Mesenchymal stem cell (in vitro differentiated cells and primary cell): ENCODE results near the gene KLK14. TPM values are rescaled to one million over a fixed set of nuclear protein-coding genes. Genes with fewer than 3 reads are reported as not detected.

Source experiments
- DNase-seq: peaks from one replicate; pipeline ENCODE4 v3.0.0-alpha.2; 2013
- H2AFZ ChIP-seq: one replicate; pipeline ENCODE4 v1.6.1; 2013; ENCODE audit warnings: low read depth, mild to moderate bottlenecking, control low read depth, inconsistent platforms, low read length, moderate library complexity
- H2AK5ac ChIP-seq: 2 replicates; pipeline ENCODE4 v1.6.1; 2013; ENCODE audit warnings: low read length, moderate library complexity, mild to moderate bottlenecking, inconsistent platforms; ENCODE audit not compliant: severe bottlenecking
- H2BK120ac ChIP-seq: one replicate; pipeline ENCODE4 v1.6.1; 2013; ENCODE audit warnings: low read depth, mild to moderate bottlenecking, inconsistent platforms, low read length, moderate library complexity
- H2BK12ac ChIP-seq, 2 experiments: one replicate each; pipeline ENCODE4 v1.6.1; 2013; ENCODE audit warnings: inconsistent platforms in 2 of 2, low read length in 2 of 2, mild to moderate bottlenecking in 2 of 2, moderate library complexity in 2 of 2, control low read depth in 1 of 2
- H2BK15ac ChIP-seq: one replicate; pipeline ENCODE4 v1.6.1; 2013; ENCODE audit warnings: mild to moderate bottlenecking, low read depth, inconsistent platforms; ENCODE audit not compliant: poor library complexity, severe bottlenecking
- H2BK5ac ChIP-seq: 2 replicates; pipeline ENCODE4 v1.6.1; 2013; ENCODE audit warnings: low read depth, mild to moderate bottlenecking, low read length, control low read depth, inconsistent platforms; ENCODE audit not compliant: poor library complexity, severe bottlenecking
- H3K14ac ChIP-seq, 2 experiments: one replicate each; pipeline ENCODE4 v1.6.1; 2013; ENCODE audit warnings: inconsistent platforms in 2 of 2, low read length in 2 of 2, control low read depth in 1 of 2, mild to moderate bottlenecking in 1 of 2, moderate library complexity in 1 of 2
- H3K18ac ChIP-seq, 2 experiments: one replicate each; pipeline ENCODE4 v1.6.1; 2013; ENCODE audit warnings: inconsistent platforms in 2 of 2, low read length in 2 of 2, control low read depth in 1 of 2, low read depth in 1 of 2, mild to moderate bottlenecking in 1 of 2
- H3K23ac ChIP-seq, 2 experiments: one replicate each; pipeline ENCODE4 v1.6.1; 2013; ENCODE audit warnings: inconsistent platforms in 2 of 2, low read length in 2 of 2, mild to moderate bottlenecking in 2 of 2, moderate library complexity in 2 of 2, control low read depth in 1 of 2
- H3K27ac ChIP-seq: 2 replicates; pipeline ENCODE4 v1.5.1; 2013; ENCODE audit warnings: mild to moderate bottlenecking, moderate library complexity, low read length, control low read depth, inconsistent platforms; ENCODE audit not compliant: poor library complexity, severe bottlenecking
- H3K27me3 ChIP-seq, 2 experiments: 2 replicates each; pipeline versions ENCODE4 v1.6.1 to v1.7.0; 2013; ENCODE audit warnings: low read length in 2 of 2, mild to moderate bottlenecking in 2 of 2, moderate library complexity in 2 of 2, control low read depth in 1 of 2, inconsistent platforms in 1 of 2; ENCODE audit not compliant: control insufficient read depth in 1 of 2, insufficient read depth in 1 of 2
- H3K36me3 ChIP-seq, 2 experiments: 2 replicates each; pipeline versions ENCODE4 v1.6.1 to v1.7.0; 2013; ENCODE audit warnings: low read length in 2 of 2, control low read depth in 1 of 2, inconsistent platforms in 1 of 2, low read depth in 1 of 2, mild to moderate bottlenecking in 1 of 2; ENCODE audit not compliant: insufficient read depth in 2 of 2, control insufficient read depth in 1 of 2
- H3K4ac ChIP-seq, 2 experiments: one replicate each; pipeline ENCODE4 v1.6.1; 2013; ENCODE audit warnings: inconsistent platforms in 2 of 2, low read length in 2 of 2, mild to moderate bottlenecking in 2 of 2, moderate library complexity in 2 of 2, control low read depth in 1 of 2, low read depth in 1 of 2
- H3K4me1 ChIP-seq: 2 replicates; pipeline ENCODE4 v1.6.1; 2013; ENCODE audit warnings: low read depth, low read length, control low read depth; ENCODE audit not compliant: control insufficient read depth, insufficient read depth
- H3K4me2 ChIP-seq: 2 replicates; pipeline ENCODE4 v1.6.1; 2013; ENCODE audit warnings: low read length, mild to moderate bottlenecking, inconsistent platforms; ENCODE audit not compliant: poor library complexity, severe bottlenecking
- H3K4me3 ChIP-seq, 2 experiments: 2 replicates each; pipeline versions ENCODE4 v1.5.1 to v1.7.0; 2013; ENCODE audit warnings: low read length in 2 of 2, mild to moderate bottlenecking in 2 of 2, control low read depth in 1 of 2, low read depth in 1 of 2; ENCODE audit not compliant: insufficient read depth in 1 of 2
- H3K79me1 ChIP-seq: replicated peaks from 2 replicates; pipeline ENCODE4 v1.6.1; 2013; ENCODE audit warnings: mild to moderate bottlenecking, control low read depth, low read length, inconsistent platforms; ENCODE audit not compliant: poor library complexity, severe bottlenecking
- H3K9ac ChIP-seq: 2 replicates; pipeline ENCODE4 v1.7.0; 2013; ENCODE audit warnings: mild to moderate bottlenecking, low read length, moderate library complexity
- H3K9me3 ChIP-seq: 2 replicates; pipeline ENCODE4 v1.7.0; 2013; ENCODE audit warnings: mild to moderate bottlenecking, low read length; ENCODE audit not compliant: control insufficient read depth
- H4K8ac ChIP-seq: one replicate; pipeline ENCODE4 v1.6.1; 2013; ENCODE audit warnings: inconsistent platforms, mild to moderate bottlenecking, low read length, moderate library complexity
- H4K91ac ChIP-seq: one replicate; pipeline ENCODE4 v1.6.1; 2013; ENCODE audit warnings: mild to moderate bottlenecking, low read length, inconsistent platforms
- WGBS: methylation state at CpG from one replicate; pipeline ENCODE4 v1.1.7; 2013; ENCODE audit warnings: mixed read lengths; 5-methylcytosine and 5-hydroxymethylcytosine counted together
- polyA plus RNA-seq, 2 experiments: library from polyadenylated mRNA; stranded (reverse); fragments of 200-250 nt; gene quantifications; one replicate each; pipeline ENCODE4 v1.2.3, GENCODE V29; 2013

Gene KLK14, protein sequence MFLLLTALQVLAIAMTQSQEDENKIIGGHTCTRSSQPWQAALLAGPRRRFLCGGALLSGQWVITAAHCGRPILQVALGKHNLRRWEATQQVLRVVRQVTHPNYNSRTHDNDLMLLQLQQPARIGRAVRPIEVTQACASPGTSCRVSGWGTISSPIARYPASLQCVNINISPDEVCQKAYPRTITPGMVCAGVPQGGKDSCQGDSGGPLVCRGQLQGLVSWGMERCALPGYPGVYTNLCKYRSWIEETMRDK
- polyA plus RNA-seq (2013, experiment 1 of 2): not detected
- polyA plus RNA-seq (2013, experiment 2 of 2): not detected

DNA sequence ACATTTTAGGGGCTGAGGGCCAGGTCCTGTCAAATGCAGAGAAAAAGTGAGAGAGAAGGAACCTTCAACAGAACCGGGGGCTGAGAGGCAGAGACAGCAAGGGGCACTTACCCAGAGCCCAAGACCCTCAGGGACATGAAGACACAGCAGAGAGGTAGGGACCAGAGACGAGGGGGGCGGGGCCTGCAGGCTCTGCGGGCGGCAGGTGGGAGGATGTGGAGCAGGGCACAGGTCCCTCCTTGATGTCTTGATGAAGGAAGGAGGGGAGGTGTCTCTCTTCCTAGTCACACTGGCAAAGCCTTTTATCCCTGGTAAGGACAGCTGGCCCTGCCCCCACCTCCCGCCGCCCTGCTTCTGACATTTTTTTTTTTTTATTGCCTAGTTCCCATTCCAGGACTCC lies at the start of gene KLK14:
Gene KLK14 (minus strand): TSS at position 277 of the 400 bp plus-strand sequence. CDS start 273 bp downstream, at position 4.
- H4K91ac ChIP-seq: no peak within 1 kb of the TSS
- H2AFZ ChIP-seq: no peak within 1 kb of the TSS
- DNase-seq: no peak
- H3K27ac ChIP-seq: no peak within 1 kb of the TSS
- H3K4me1 ChIP-seq: no peaks in the 10 kb centered on the region
- no peak within 1 kb of the TSS for H2BK12ac ChIP-seq
- H3K79me1 ChIP-seq: no peaks in the 10 kb centered on the region
- H2BK5ac ChIP-seq: no peak within 1 kb of the TSS
- no peaks in the 10 kb centered on the region for H3K9me3 ChIP-seq
- no peak within 1 kb of the TSS for H3K4ac ChIP-seq
- no peak within 1 kb of the TSS for H2BK15ac ChIP-seq
- H3K36me3 ChIP-seq: no peaks in the 10 kb centered on the region
- H3K14ac ChIP-seq: no peak within 1 kb of the TSS
- H3K9ac ChIP-seq: no peak within 1 kb of the TSS
- WGBS: 43% methylated on average over 3 of the region's 7 CpGs
- no peak within 1 kb of the TSS for H2AK5ac ChIP-seq
- H3K18ac ChIP-seq: no peak within 1 kb of the TSS
- H3K23ac ChIP-seq: no peak within 1 kb of the TSS
- H3K4me2 ChIP-seq: no peak within 1 kb of the TSS
- H3K4me3 ChIP-seq: no peak within 1 kb of the TSS
- H2BK120ac ChIP-seq: no peak within 1 kb of the TSS
- H4K8ac ChIP-seq: no peak within 1 kb of the TSS
- H3K27me3 ChIP-seq: peaks cover 0 to 30% of the 10 kb centered on the region in 2 experiments

DNA sequence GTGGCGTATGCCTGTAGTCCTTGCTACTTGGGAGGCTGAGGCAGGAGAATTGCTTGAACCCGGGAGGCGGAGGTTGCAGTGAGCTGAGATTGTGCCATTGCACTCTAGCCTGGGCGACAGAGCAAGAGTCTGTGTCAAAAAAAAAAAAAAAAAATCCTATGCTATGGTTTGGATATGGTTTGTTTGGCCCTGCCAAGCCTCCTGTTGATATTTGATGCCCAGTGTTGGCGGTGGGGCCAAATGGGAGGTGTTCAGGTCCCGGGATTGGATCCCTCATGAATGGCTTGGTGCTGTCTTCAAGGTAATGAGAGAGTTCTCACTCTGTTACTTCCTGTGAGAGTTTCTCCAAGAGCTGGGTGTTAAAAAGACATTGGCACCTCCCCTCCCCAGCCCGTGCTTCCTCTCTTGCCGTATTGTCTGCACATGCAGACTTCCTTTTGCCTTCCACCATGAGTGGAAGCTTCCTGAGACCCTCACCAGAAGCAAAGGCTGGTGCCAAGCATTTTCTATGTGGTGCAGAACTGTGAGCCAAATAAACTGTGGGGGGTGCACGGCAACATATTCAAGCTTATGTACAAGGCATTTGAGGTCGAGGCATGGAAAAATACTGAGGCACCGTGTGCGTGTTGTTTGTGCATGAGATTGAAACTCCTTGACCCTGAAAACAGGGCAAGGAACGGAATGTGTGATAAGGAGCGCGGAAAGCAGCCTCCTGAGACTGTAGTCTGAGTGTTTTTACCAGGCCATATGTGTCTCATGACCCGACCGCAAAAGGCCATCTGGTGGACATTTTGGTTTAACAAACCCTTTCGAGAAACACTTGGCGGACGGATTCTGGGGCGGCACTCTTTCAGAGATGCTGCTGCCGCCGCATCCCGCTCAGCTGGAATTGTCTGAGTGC lies 49.3 kb upstream of the KLK14 start:
- H3K36me3 ChIP-seq: no peaks in the 10 kb centered on the region

DNA sequence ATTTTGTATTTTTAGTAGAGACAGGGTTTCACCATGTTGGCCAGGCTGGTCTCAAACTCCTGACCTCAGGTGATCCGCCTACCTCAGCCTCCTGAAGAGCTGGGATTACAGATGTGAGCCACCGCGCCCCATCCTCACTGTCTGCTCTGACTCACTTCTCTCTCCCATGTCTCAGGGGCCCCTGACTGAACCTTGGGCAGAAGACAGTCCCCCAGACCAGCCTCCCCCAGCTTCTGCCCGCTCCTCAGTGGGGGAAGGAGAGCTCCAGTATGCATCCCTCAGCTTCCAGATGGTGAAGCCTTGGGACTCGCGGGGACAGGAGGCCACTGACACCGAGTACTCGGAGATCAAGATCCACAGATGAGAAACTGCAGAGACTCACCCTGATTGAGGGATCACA lies 47.0 kb upstream of the KLK14 start:
- DNase-seq: peak; percentile 16
- no peak overlapping the region for H2BK120ac ChIP-seq
- H3K18ac ChIP-seq: peak overlapping the region in 1 of 2 experiments; percentile 1
- no peak overlapping the region for H2AFZ ChIP-seq
- peak overlapping the region; percentile 54 for H4K91ac ChIP-seq
- H3K4ac ChIP-seq: no peak overlapping the region
- H3K4me2 ChIP-seq: no peak overlapping the region
- no peaks in the 10 kb centered on the region for H3K4me1 ChIP-seq
- peaks cover 0 to 12% of the 10 kb centered on the region in 2 experiments for H3K27me3 ChIP-seq
- H2BK5ac ChIP-seq: no peak overlapping the region
- no peak overlapping the region for H2BK12ac ChIP-seq
- H2BK15ac ChIP-seq: no peak overlapping the region
- 62% methylated on average over 8 of the region's 8 CpGs for WGBS
- H3K9me3 ChIP-seq: peaks cover under 1% of the 10 kb centered on the region
- H3K4me3 ChIP-seq: no peak overlapping the region
- no peak overlapping the region for H3K23ac ChIP-seq
- H3K9ac ChIP-seq: no peak overlapping the region
- no peaks in the 10 kb centered on the region for H3K79me1 ChIP-seq
- no peak overlapping the region for H3K27ac ChIP-seq
- H2AK5ac ChIP-seq: no peak overlapping the region
- peak overlapping the region; percentile 32 for H4K8ac ChIP-seq
- no peaks in the 10 kb centered on the region for H3K36me3 ChIP-seq
- H3K14ac ChIP-seq: no peak overlapping the region

More for the DNA sequence above, 49.3 kb upstream of the KLK14 start:
- H3K9me3 ChIP-seq: peaks cover 7% of the 10 kb centered on the region
- no peak overlapping the region for H2AFZ ChIP-seq
- no peak overlapping the region for H3K14ac ChIP-seq
- H3K4me1 ChIP-seq: no peaks in the 10 kb centered on the region
- peak overlapping the region in 1 of 2 experiments; percentile 48 for H2BK12ac ChIP-seq
- H2BK5ac ChIP-seq: no peak overlapping the region
- no peak overlapping the region for H2AK5ac ChIP-seq
- H2BK15ac ChIP-seq: no peak overlapping the region
- DNase-seq: peak; percentile 92
- peak overlapping the region in 1 of 2 experiments; percentile 53 for H3K4ac ChIP-seq
- H3K18ac ChIP-seq: no peak overlapping the region
- WGBS: 67% methylated on average over 21 of the region's 24 CpGs
- peak overlapping the region; percentile 52 for H2BK120ac ChIP-seq
- no peaks in the 10 kb centered on the region for H3K79me1 ChIP-seq
- peak overlapping the region in 1 of 2 experiments; percentile 17 for H3K4me3 ChIP-seq
- no peak overlapping the region for H4K91ac ChIP-seq
- H3K4me2 ChIP-seq: no peak overlapping the region
- no peak overlapping the region for H4K8ac ChIP-seq
- H3K27me3 ChIP-seq: peaks cover 0 to 12% of the 10 kb centered on the region in 2 experiments
- no peak overlapping the region for H3K23ac ChIP-seq
- no peak overlapping the region for H3K27ac ChIP-seq
- peak overlapping the region; percentile 36 for H3K9ac ChIP-seq

DNA sequence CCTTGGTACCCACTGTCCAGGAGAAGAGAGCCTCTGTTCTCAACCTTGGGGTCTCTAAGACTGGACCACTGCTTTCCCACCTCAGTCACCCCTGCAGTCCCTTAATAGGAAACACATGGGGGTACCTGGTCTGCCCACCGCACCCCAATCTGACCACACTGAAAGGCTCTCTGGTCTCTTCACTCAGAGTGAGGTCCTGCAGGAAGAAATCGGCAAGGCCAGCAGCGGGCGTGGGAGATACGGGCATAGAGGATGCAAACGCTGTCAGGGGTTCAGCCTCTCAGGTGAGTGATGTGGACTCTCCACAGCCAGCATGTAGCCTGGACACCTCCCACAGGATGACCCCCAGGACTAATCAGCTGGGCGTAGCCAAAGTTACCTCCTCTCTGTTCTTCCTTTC lies 45.5 kb upstream of the KLK14 start:
- H3K27me3 ChIP-seq: peaks cover 0 to 12% of the 10 kb centered on the region in 2 experiments
- no peaks in the 10 kb centered on the region for H3K79me1 ChIP-seq
- DNase-seq: no peak
- H2BK15ac ChIP-seq: no peak overlapping the region
- no peaks in the 10 kb centered on the region for H3K4me1 ChIP-seq
- no peak overlapping the region for H3K23ac ChIP-seq
- no peak overlapping the region for H3K9ac ChIP-seq
- no peak overlapping the region for H3K4me3 ChIP-seq
- peak overlapping the region in 1 of 2 experiments; percentile 68 for H2BK12ac ChIP-seq
- H2AK5ac ChIP-seq: no peak overlapping the region
- no peak overlapping the region for H2BK120ac ChIP-seq
- 85% methylated on average over 7 of the region's 7 CpGs for WGBS
- peak overlapping the region; percentile 10 to 19 for H3K4ac ChIP-seq
- H3K27ac ChIP-seq: no peak overlapping the region
- H2BK5ac ChIP-seq: no peak overlapping the region
- no peaks in the 10 kb centered on the region for H3K36me3 ChIP-seq
- H3K18ac ChIP-seq: peak overlapping the region in 1 of 2 experiments; percentile 26
- no peak overlapping the region for H4K8ac ChIP-seq
- peak overlapping the region; percentile 59 for H4K91ac ChIP-seq
- H3K9me3 ChIP-seq: no peaks in the 10 kb centered on the region
- no peak overlapping the region for H3K4me2 ChIP-seq
- no peak overlapping the region for H3K14ac ChIP-seq
- H2AFZ ChIP-seq: no peak overlapping the region
